GM23248 (cell line): ENCODE data around the gene FAM89A. TPM values are rescaled to one million over a fixed set of nuclear protein-coding genes. Genes with fewer than 3 reads are reported as not detected.

ENCODE experiments used
- DNase-seq: peaks from one replicate; pipeline ENCODE4 v3.0.0-alpha.2; 2015
- H2AFZ ChIP-seq: fragments of 200-600 bp; sonication (generic); 2 replicates; pipeline ENCODE4 v1.6.1; 2016; ENCODE audit warnings: antibody characterized with exemption
- H3F3A ChIP-seq: fragments of 200-600 bp; sonication (generic); 2 replicates; pipeline ENCODE4 v1.6.1; 2016; ENCODE audit warnings: mild to moderate bottlenecking, antibody characterized with exemption, mixed run types; ENCODE audit not compliant: insufficient read depth
- H3K27ac ChIP-seq: fragments of 200-600 bp; sonication (generic); 2 replicates; pipeline ENCODE4 v1.5.1; 2016; ENCODE audit warnings: mild to moderate bottlenecking
- H3K27me3 ChIP-seq: fragments of 200-600 bp; sonication (generic); replicated peaks from 2 replicates; pipeline ENCODE4 v1.6.1; 2016; ENCODE audit warnings: mild to moderate bottlenecking; ENCODE audit not compliant: insufficient read depth
- H3K36me3 ChIP-seq: fragments of 200-600 bp; sonication (generic); 2 replicates; pipeline ENCODE4 v1.6.1; 2016; ENCODE audit warnings: low read depth, mild to moderate bottlenecking
- H3K4me1 ChIP-seq: fragments of 200-600 bp; sonication (generic); 2 replicates; pipeline ENCODE4 v1.6.1; 2016; ENCODE audit warnings: mild to moderate bottlenecking; ENCODE audit not compliant: insufficient read depth
- H3K4me2 ChIP-seq: fragments of 200-600 bp; sonication (generic); one replicate; pipeline ENCODE4 v1.6.1; 2016; ENCODE audit warnings: mild to moderate bottlenecking; ENCODE audit not compliant: unreplicated experiment
- H3K4me3 ChIP-seq: fragments of 200-600 bp; sonication (generic); 2 replicates; pipeline ENCODE4 v1.5.1; 2016; ENCODE audit warnings: mild to moderate bottlenecking
- H3K79me2 ChIP-seq: fragments of 200-600 bp; sonication (generic); 2 replicates; pipeline ENCODE4 v1.6.1; 2016; ENCODE audit warnings: mild to moderate bottlenecking; ENCODE audit not compliant: insufficient read depth
- H3K9ac ChIP-seq: fragments of 200-600 bp; sonication (generic); 2 replicates; pipeline ENCODE4 v1.6.1; 2016; ENCODE audit warnings: mild to moderate bottlenecking
- H3K9me2 ChIP-seq: fragments of 200-600 bp; sonication (generic); 2 replicates; pipeline ENCODE4 v1.6.1; 2016; ENCODE audit warnings: mixed run types, mild to moderate bottlenecking, moderate library complexity; ENCODE audit not compliant: insufficient read depth
- H3K9me3 ChIP-seq: fragments of 200-600 bp; sonication (generic); one replicate; pipeline ENCODE4 v1.6.1; 2017; ENCODE audit warnings: low read depth
- H4K20me1 ChIP-seq: fragments of 200-600 bp; sonication (generic); 2 replicates; pipeline ENCODE4 v1.6.0; 2016; ENCODE audit not compliant: insufficient read depth
- EZH2 ChIP-seq: fragments of 200-600 bp; sonication (generic); IDR thresholded peaks from 2 replicates; pipeline ENCODE4 v1.6.1; 2018; ENCODE audit warnings: antibody characterized with exemption, mild to moderate bottlenecking; ENCODE audit not compliant: insufficient read depth, poor library complexity, severe bottlenecking
- EZH2phosphoT487 ChIP-seq: fragments of 200-600 bp; sonication (generic); IDR thresholded peaks from 2 replicates; pipeline ENCODE4 v1.6.1; 2018; ENCODE audit warnings: antibody characterized with exemption, moderate library complexity, mild to moderate bottlenecking, low read depth; ENCODE audit not compliant: insufficient read depth
- WGBS, 2 experiments: methylation state at CpG; one replicate each; pipeline ENCODE4 v1.1.6; 2015 to 2017; ENCODE audit warnings: low lambda C conversion rate in 2 of 2, low coverage in 1 of 2; ENCODE audit errors: missing lambda C conversion rate in 2 of 2; 5-methylcytosine and 5-hydroxymethylcytosine counted together
- in situ Hi-C: fragments of 300-500 bp; cut with MboI; formaldehyde crosslinking; loops from 2 replicates; pipeline ENCODE4 v1.15.0; 2020
- polyA plus RNA-seq: library from polyadenylated mRNA; unstranded; fragments of >200 nt; fragmentation: Nextera tagmentation; extraction: Ambion mirVana; gene quantifications from 2 replicates; pipeline ENCODE4 v1.2.1, GENCODE V29; 2016
- total RNA-seq: library from RNA; depleted of rRNA; stranded (reverse); fragments of >200 nt; shearing (Covaris generic); gene quantifications from 2 replicates; pipeline ENCODE4 v1.2.3, GENCODE V29; 2014

The FAM89A gene
- total and polyA plus RNA-seq, 2 experiments from 2014 or later = 3.1 to 6.3 TPM

- no peak for DNase-seq
These were observed 32.5 kb upstream of the FAM89A start for GRCh38 chr1:231072502-231073094.

GRCh38 chr1:231072041-231072440 lies 32.0 kb upstream of the FAM89A start:
- in situ Hi-C loops = no loop called here
- H3K9me3 ChIP-seq = no peaks in the 10 kb centered on the region
- H3F3A ChIP-seq = no peaks in the 10 kb centered on the region
- no peak overlapping the region for H3K9ac ChIP-seq
- H3K9me2 ChIP-seq = no peaks in the 10 kb centered on the region
- no peaks in the 10 kb centered on the region for H3K36me3 ChIP-seq
- no peak overlapping the region for H3K4me2 ChIP-seq
- TF ChIP-seq EZH2phosphoT487 (no peak), EZH2 (no peak)
- no peaks in the 10 kb centered on the region for H3K79me2 ChIP-seq
- DNase-seq = no peak
- H3K4me1 ChIP-seq = no peaks in the 10 kb centered on the region
- H3K4me3 ChIP-seq = no peak overlapping the region
- H3K27me3 ChIP-seq = no peaks in the 10 kb centered on the region; the same call in 1 of the 2 replicates
- no peak overlapping the region for H2AFZ ChIP-seq
- no peaks in the 10 kb centered on the region for H4K20me1 ChIP-seq
- 51 to 59% methylated on average over 6 of the region's 6 CpGs for WGBS, 2 experiments
- no peak overlapping the region for H3K27ac ChIP-seq

More at GRCh38 chr1:231072502-231073094, 32.5 kb upstream of the FAM89A start:
- Histone ChIP-seq H3K4me1 (no peaks in the 10 kb centered on the region), H3K4me3 (no peak overlapping the region), H3K4me2 (no peak overlapping the region), H3K79me2 (no peaks in the 10 kb centered on the region), H3K27me3 (no peaks in the 10 kb centered on the region; the same call in none of the 2 replicates), H3K27ac (no peak overlapping the region), H3K9me2 (no peaks in the 10 kb centered on the region), H3K9me3 (no peaks in the 10 kb centered on the region), H3K36me3 (no peaks in the 10 kb centered on the region), H4K20me1 (no peaks in the 10 kb centered on the region), H2AFZ (no peak overlapping the region), H3K9ac (no peak overlapping the region), H3F3A (no peaks in the 10 kb centered on the region)
- TF ChIP-seq EZH2 (no peak), EZH2phosphoT487 (no peak)
- 28 to 30% methylated on average over 3 of the region's 3 CpGs for WGBS, 2 experiments
- in situ Hi-C loops = no loop called here

- H2AFZ ChIP-seq = no peak overlapping the region
- no peaks in the 10 kb centered on the region for H3F3A ChIP-seq
- no peaks in the 10 kb centered on the region for H3K36me3 ChIP-seq
- no peaks in the 10 kb centered on the region for H3K9me2 ChIP-seq
- H3K9me3 ChIP-seq = no peaks in the 10 kb centered on the region
- in situ Hi-C loops = no loop called here
- no peaks in the 10 kb centered on the region for H3K79me2 ChIP-seq
- H4K20me1 ChIP-seq = no peaks in the 10 kb centered on the region
- no peak overlapping the region for H3K9ac ChIP-seq
- no peak overlapping the region for H3K27ac ChIP-seq
- no peaks in the 10 kb centered on the region; the same call in 1 of the 2 replicates for H3K27me3 ChIP-seq
- no peak overlapping the region for H3K4me2 ChIP-seq
- TF ChIP-seq EZH2phosphoT487 = no peak
- no peak for TF ChIP-seq EZH2
- WGBS, 2 experiments = 2 to 3% methylated on average over 8 of the region's 8 CpGs
- H3K4me3 ChIP-seq = no peak overlapping the region
- no peaks in the 10 kb centered on the region for H3K4me1 ChIP-seq
- DNase-seq = no peak
These were observed 30.8 kb upstream of the FAM89A start for GRCh38 chr1:231070758-231071444.

- H2AFZ ChIP-seq = no peak overlapping the region
- no peaks in the 10 kb centered on the region for H3K4me1 ChIP-seq
- H4K20me1 ChIP-seq = no peaks in the 10 kb centered on the region
- H3K9me3 ChIP-seq = no peaks in the 10 kb centered on the region
- H3K9me2 ChIP-seq = no peaks in the 10 kb centered on the region
- no peaks in the 10 kb centered on the region for H3F3A ChIP-seq
- no peak overlapping the region for H3K4me2 ChIP-seq
- H3K9ac ChIP-seq = no peak overlapping the region
- 45 to 65% methylated on average over 7 to 8 of the region's 8 CpGs for WGBS, 2 experiments
- no peak overlapping the region for H3K27ac ChIP-seq
- in situ Hi-C loops = no loop called here
- H3K79me2 ChIP-seq = no peaks in the 10 kb centered on the region
- no peak overlapping the region for H3K4me3 ChIP-seq
- no peaks in the 10 kb centered on the region for H3K36me3 ChIP-seq
- no peak for DNase-seq
- H3K27me3 ChIP-seq = peaks cover 5% of the 10 kb centered on the region; the same call in 1 of the 2 replicates
- no peak for TF ChIP-seq EZH2
- TF ChIP-seq EZH2phosphoT487 = no peak
These were observed 29.3 kb upstream of the FAM89A start for GRCh38 chr1:231069333-231069732.
